ENCODE data around the gene RASSF8. TPM values are rescaled to one million over a fixed set of nuclear protein-coding genes. Genes with fewer than 3 reads are reported as not detected.

Gene RASSF8
- total RNA-seq, 3 donors from 2014 or later (not counting 1 experiment from before 2014, with no cell fraction given) = 0.35 to 1.3 (median 1.2) TPM

DNA sequence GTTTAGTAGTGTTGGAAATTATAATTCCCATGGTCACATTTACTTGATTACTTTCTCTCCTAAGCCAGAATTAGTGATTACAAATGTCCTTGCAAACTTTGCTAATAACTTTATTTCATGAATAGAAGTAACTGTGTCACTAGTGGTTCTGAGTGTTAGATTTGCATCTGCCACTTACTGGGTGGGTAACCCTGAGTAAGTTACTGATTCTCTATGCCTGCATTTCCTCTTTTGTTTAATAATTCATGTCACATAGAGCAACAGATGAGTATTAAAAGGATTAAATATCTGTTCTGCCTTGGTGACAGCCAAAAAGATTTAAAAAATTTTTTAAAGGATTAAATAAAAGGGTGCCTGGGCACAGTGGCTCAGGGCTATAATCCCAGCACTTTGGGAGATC is 87.7 kb downstream of the RASSF8 start:
- H3K4me3 Mint-ChIP-seq = no peak overlapping the region
- Histone ChIP-seq H3K4me3 (ENCODE audit: low read length) (no peak overlapping the region), H3K4me1 (ENCODE audit: control insufficient read depth, insufficient read depth, low read length) (no peaks in the 10 kb centered on the region), H3K27ac (ENCODE audit: low read length) (no peak overlapping the region), H3K9me3 (ENCODE audit: control insufficient read depth, insufficient read depth, low read length) (no peaks in the 10 kb centered on the region), H3K36me3 (ENCODE audit: control insufficient read depth, insufficient read depth, low read length) (no peaks in the 10 kb centered on the region), H3K27me3 (ENCODE audit: control insufficient read depth, insufficient read depth, low read length) (no peaks in the 10 kb centered on the region)
- TF ChIP-seq, protein P1, sequence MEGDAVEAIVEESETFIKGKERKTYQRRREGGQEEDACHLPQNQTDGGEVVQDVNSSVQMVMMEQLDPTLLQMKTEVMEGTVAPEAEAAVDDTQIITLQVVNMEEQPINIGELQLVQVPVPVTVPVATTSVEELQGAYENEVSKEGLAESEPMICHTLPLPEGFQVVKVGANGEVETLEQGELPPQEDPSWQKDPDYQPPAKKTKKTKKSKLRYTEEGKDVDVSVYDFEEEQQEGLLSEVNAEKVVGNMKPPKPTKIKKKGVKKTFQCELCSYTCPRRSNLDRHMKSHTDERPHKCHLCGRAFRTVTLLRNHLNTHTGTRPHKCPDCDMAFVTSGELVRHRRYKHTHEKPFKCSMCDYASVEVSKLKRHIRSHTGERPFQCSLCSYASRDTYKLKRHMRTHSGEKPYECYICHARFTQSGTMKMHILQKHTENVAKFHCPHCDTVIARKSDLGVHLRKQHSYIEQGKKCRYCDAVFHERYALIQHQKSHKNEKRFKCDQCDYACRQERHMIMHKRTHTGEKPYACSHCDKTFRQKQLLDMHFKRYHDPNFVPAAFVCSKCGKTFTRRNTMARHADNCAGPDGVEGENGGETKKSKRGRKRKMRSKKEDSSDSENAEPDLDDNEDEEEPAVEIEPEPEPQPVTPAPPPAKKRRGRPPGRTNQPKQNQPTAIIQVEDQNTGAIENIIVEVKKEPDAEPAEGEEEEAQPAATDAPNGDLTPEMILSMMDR (IDR thresholded peaks at IDR 0.05) = no peak
- H3K36me3 Mint-ChIP-seq = no peaks in the 10 kb centered on the region
- no peaks in the 10 kb centered on the region for H3K4me1 Mint-ChIP-seq
- ATAC-seq (no peak), DNase-seq (no peak)
- peaks cover 6 to 9% of the 10 kb centered on the region in 2 donors for H3K27me3 Mint-ChIP-seq (ENCODE audit: low read depth in 2 of 2)
- intact Hi-C loops (cut with micrococcal nuclease) = no loop called here
- H3K27ac Mint-ChIP-seq = no peak overlapping the region
- H3K9me3 Mint-ChIP-seq = no peaks in the 10 kb centered on the region

DNA sequence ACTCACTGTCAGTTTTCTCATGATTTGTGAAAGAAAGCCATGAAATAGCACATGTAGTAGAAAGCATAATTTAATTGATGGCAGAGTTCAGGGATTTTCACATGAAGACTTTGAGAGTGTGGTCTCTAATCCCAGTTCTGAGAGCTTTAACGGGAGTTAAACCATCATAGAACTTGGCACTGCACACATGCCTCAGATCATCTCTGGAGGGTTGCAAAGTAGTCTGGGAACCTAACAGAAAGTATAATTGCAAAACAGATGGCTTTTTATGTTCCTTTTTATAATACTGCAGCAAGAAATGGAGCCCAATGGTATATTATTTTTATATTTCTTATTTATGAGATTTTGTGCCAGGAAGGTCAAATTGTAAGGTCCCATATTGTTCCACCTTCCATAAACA is 88.4 kb downstream of the RASSF8 start:
- DNase-seq (no peak), ATAC-seq (no peak)
- Histone ChIP-seq H3K27ac (ENCODE audit: low read length) (no peak overlapping the region), H3K4me3 (ENCODE audit: low read length) (no peak overlapping the region), H3K9me3 (ENCODE audit: control insufficient read depth, insufficient read depth, low read length) (no peaks in the 10 kb centered on the region), H3K36me3 (ENCODE audit: control insufficient read depth, insufficient read depth, low read length) (no peaks in the 10 kb centered on the region), H3K4me1 (ENCODE audit: control insufficient read depth, insufficient read depth, low read length) (no peaks in the 10 kb centered on the region), H3K27me3 (ENCODE audit: control insufficient read depth, insufficient read depth, low read length) (no peaks in the 10 kb centered on the region)
- H3K9me3 Mint-ChIP-seq = no peaks in the 10 kb centered on the region
- H3K27ac Mint-ChIP-seq = no peak overlapping the region
- H3K27me3 Mint-ChIP-seq (ENCODE audit: low read depth in 2 of 2) = peaks cover 6 to 9% of the 10 kb centered on the region in 2 donors
- TF ChIP-seq, protein P1 (IDR thresholded peaks at IDR 0.05) = no peak
- intact Hi-C loops (cut with micrococcal nuclease) = no loop called here
- no peaks in the 10 kb centered on the region for H3K4me1 Mint-ChIP-seq
- no peak overlapping the region for H3K4me3 Mint-ChIP-seq
- WGBS (ENCODE audit: insufficient coverage) = 100% methylated on average over 1 of the region's 1 CpG
- H3K36me3 Mint-ChIP-seq = no peaks in the 10 kb centered on the region

DNA sequence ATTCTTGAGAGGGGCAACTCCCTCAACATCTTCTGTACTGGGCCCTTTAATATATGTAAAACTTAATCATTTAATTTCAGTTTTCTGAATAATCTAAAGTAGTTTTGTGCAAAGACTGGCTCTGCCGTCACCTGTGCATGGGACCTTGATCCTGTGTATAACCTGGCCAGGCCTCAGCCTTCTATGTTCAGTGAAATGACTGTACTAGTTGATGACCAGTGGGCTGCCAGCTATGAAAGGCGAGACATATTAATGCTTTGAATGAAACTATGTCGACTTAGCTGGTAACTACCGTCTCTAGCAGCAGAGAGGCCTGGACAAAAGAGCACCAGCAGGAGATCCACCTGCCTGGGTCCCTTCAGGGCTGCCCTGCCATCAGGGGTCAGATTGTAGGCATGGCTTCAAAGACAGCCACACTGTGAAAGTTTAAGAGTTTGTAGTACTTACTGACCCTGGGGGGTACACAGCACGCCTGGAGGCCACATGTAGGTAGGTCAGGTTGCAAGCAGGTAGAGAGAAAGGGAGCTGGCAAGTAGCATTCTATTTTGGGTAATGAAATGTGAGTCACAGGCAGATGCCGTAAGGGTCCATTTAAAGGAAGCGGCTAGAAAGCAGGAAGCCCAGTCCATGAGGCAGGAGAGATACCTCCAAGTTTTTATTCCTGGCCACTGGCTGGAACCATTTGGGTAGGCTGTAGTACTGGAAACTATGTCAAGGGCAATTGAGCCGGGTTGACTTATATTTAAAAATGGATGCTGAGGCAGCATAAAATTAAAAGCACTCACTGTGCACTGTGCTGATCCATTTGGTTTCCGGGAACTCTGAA is 89.1 kb downstream of the RASSF8 start:
- intact Hi-C loops (cut with micrococcal nuclease) = no loop called here
- H3K9me3 Mint-ChIP-seq = no peaks in the 10 kb centered on the region
- no peaks in the 10 kb centered on the region for H3K9me3 ChIP-seq (ENCODE audit: control insufficient read depth, insufficient read depth, low read length)

More for the DNA sequence above, 89.1 kb downstream of the RASSF8 start:
- no peaks in the 10 kb centered on the region for H3K36me3 Mint-ChIP-seq
- ATAC-seq = no peak
- no peak overlapping the region for H3K27ac Mint-ChIP-seq
- TF ChIP-seq, protein P1 (IDR thresholded peaks at IDR 0.05) = no peak
- no peaks in the 10 kb centered on the region for H3K4me1 Mint-ChIP-seq
- no peak overlapping the region for H3K4me3 ChIP-seq (ENCODE audit: low read length)
- H3K27ac ChIP-seq (ENCODE audit: low read length) = no peak overlapping the region
- WGBS (ENCODE audit: insufficient coverage) = 92% methylated on average over 9 of the region's 9 CpGs
- H3K27me3 ChIP-seq (ENCODE audit: control insufficient read depth, insufficient read depth, low read length) = no peaks in the 10 kb centered on the region
- no peak overlapping the region for H3K4me3 Mint-ChIP-seq
- no peak for DNase-seq
- H3K27me3 Mint-ChIP-seq (ENCODE audit: low read depth in 2 of 2) = peaks cover 6 to 9% of the 10 kb centered on the region in 2 donors
- no peaks in the 10 kb centered on the region for H3K4me1 ChIP-seq (ENCODE audit: control insufficient read depth, insufficient read depth, low read length)
- H3K36me3 ChIP-seq (ENCODE audit: control insufficient read depth, insufficient read depth, low read length) = no peaks in the 10 kb centered on the region

Data from natural killer cell (primary cell).